HG03520 (cell line): ENCODE measurements around the gene KCNIP4.

Source experiments
- ATAC-seq: cut with Tn5 transposase; IDR thresholded peaks from one replicate; pipeline ENCODE4 v1.9.1; 2021; ENCODE audit warnings: mild to moderate bottlenecking, moderate library complexity; ENCODE audit not compliant: unreplicated experiment

KCNIP4 gene

DNA sequence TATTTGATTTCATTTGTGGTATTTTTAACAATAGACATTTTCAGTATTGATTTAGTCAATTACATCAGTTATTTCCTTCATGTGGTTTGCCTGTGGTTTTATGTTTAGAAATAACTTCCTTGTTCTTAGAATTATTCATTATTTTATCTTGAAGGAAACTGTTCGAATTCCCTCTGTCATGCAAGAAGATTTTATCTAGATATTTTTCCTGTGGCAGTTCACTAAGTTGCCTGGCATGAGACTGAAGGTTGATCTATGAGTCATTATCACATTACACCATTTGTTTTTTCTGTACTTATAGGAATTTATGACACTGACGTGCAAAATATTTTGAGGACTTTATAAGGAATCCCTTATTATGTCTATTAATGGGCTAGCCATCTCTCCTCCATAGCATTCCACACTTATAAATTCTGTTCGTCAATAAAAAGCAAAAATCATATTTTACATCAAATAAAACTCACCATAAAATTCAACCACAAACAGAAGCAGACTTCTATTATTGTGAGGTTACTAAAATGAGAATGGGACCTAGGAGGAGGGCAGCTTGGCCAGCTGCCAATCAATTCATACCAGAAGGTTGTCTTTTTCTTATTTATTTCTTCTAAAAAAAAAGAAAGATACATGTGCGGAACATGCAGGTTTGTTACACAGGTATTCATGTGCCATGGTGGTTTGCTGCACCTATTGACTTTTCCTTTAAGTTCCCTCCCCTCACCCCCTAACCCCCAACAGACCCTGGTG, 179.0 kb downstream of the KCNIP4 start:
- ATAC-seq, result no peak

- ATAC-seq, result no peak
These were observed 179.9 kb downstream of the KCNIP4 start for GRCh38 chr4:21768349-21769310.

DNA sequence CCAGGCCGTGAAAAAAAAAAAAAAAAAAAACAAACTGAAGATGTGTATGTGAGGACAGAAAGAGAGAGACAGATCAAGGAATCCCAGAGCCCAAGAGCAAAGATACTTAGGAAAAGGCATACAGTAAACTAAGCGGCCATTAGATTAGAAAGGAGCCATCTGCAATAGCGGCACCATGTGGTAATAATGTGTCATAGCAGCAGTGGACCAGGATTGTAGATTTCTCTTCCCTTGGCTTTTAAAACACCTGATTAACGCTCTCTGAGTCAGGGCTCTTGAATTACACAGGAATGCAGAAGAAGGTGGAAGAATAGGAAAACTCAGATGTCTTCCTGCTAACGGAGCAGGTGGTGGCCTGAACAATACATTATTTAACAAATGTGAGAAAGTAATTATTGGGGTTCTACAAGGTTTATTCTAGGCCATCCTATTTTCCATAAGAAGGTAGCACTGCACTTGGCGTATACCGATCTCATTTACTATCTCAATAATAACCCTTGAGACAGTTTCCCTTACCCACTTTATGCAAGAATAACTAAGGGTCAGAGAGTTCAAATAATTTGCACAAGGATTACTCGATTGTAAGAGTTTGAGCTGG, 182.7 kb downstream of the KCNIP4 start:
- ATAC-seq, result peak; percentile 66

- ATAC-seq, result no peak
These were observed 184.7 kb downstream of the KCNIP4 start for GRCh38 chr4:21763855-21764254.

GRCh38 chr4:21757248-21757647, 191.3 kb downstream of the KCNIP4 start:
- no peak for ATAC-seq

DNA sequence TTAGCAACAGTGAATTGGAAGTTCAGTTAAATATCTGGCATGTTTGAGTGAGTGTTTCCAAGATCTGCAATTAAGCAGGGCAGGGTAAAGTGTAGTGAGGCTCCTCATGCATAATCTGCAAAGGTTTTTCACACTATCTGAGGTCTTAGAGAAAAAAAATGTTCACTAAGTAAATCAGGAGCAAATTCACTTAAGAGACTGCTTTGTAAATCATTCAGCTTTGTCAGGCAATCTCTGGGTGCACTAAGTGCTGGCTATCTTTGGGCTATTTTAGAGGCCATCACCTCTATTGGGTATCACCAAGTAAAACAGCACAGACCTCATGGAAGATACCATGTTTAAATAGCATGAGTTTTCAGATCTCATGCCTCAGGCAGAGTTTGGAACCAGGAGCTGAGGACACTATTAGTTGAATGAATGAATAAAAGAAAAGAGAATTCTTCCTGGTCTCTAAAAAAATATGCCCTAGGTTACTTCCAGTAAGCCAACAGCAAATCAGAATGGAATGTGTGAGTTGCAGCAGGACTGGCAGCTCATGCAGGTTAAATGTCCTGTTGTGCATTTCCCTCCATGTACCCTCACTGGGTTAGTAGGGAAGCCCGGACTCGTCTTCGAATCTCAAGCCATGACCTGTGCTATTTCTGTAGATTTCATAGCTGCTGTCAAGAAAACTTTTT, 195.3 kb downstream of the KCNIP4 start:
- ATAC-seq, result no peak

DNA sequence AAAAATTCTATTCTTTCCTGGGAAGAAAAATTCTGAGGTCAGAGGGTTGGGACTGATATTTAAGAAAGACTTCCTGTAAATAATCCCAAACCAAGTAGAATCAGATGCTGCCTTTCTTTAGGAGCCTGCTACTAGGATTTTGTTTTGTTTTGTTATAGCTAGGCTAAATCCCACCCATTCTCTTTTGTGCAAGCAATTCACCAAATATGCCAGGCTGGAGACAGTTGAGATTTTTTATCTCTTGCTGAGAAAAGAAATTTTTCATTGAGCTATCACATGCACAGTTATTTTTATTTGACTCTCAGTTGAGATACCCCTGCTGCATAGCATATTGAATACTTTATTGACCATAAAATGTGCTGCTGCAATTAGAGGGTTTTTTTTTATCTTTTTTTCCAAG, 196.0 kb downstream of the KCNIP4 start:
- no peak for ATAC-seq

GRCh38 chr4:21749924-21750323, 198.6 kb downstream of the KCNIP4 start:
- no peak for ATAC-seq

DNA sequence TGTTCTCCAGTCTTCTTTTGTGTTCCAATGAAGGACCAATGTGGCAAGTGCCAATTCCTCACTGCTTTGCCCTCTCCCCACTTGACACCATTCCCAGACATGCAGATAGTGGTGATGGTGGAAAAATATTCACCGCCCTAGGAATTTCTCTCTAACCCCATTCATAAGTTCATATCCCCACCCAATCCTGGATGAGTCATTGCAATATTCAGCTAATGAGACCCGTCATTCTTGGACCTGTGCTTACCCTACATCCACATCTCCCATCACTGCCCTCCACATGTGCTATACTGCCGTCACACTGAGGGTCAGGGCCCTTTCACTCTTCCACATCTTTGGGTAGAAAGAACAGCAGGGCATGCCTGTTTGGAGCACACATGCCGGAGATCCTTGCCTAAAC, 199.2 kb downstream of the KCNIP4 start:
- no peak for ATAC-seq

GRCh38 chr4:21744046-21744445, 204.5 kb downstream of the KCNIP4 start:
- ATAC-seq, result no peak

- no peak for ATAC-seq
These were observed 206.2 kb downstream of the KCNIP4 start for GRCh38 chr4:21742326-21742725.

DNA sequence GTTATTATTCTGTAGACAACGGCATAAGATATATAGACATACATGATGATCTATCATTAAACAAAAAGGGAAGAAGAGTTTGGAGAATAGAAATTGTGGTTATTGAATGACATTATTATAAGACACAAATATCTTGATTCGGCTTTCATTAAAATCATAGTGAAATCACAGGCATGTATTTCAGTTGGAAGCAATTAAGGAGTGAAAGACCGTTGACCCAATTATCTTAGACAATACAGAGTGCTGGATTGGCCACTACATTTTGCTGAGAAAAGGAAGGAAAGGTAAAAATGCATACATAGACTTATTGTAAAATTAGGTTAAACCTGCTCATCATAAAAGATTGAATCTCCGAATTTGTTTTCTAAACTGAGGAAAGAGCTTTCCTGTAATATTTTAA, 209.8 kb downstream of the KCNIP4 start:
- no peak for ATAC-seq

GRCh38 chr4:21735866-21736265, 212.7 kb downstream of the KCNIP4 start:
- ATAC-seq, result no peak

- ATAC-seq, result no peak
These were observed 214.5 kb downstream of the KCNIP4 start for GRCh38 chr4:21733894-21734630.

DNA sequence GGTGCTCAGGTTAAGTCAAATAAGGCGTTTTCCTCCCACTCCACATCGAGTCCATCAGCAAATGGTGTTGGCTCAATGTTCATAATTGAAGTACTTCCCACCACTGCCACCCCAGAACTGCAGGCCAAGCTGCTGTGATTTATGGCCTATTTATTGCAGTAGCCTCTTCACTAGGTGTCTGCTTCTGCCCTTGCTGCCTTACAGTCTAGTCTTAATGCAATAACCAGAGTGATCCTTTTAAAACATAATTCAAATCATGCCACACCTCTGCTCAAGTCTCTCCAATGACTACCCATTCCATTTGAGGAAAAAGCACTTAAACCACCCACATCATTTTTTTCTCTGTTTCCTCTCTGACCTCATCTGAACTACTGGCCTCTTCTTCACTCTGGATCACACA, 220.3 kb downstream of the KCNIP4 start:
- ATAC-seq, result no peak

DNA sequence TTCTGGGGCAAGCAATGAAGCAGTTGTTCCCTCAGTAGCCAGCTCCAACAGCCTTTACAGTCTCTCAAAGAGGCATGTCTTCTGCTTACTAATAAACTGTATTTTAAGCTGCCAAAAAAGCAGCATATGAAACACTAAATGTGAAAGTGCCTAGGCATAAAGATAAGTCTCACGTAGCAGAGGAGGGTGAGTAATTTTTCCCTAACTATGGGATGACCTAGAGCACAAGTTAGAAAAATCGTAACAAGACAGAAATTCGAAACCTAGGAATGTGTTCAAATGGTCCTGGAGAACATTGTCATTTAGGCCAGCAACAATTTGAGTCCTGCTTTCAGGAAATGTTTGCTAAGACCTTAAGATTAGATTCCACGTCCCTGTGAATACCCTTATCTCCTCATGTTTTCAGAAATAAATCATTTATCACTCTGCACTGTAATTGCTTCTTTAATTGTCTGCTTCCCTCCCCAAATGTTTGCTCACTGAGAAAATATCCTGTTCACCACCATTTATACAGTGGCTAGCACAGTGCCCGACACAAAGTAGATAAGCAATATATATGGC, 222.2 kb downstream of the KCNIP4 start:
- ATAC-seq, result no peak

- no peak for ATAC-seq
These were observed 226.3 kb downstream of the KCNIP4 start for GRCh38 chr4:21722157-21722839.

- ATAC-seq, result no peak
These were observed 232.0 kb downstream of the KCNIP4 start for GRCh38 chr4:21716531-21716930.

DNA sequence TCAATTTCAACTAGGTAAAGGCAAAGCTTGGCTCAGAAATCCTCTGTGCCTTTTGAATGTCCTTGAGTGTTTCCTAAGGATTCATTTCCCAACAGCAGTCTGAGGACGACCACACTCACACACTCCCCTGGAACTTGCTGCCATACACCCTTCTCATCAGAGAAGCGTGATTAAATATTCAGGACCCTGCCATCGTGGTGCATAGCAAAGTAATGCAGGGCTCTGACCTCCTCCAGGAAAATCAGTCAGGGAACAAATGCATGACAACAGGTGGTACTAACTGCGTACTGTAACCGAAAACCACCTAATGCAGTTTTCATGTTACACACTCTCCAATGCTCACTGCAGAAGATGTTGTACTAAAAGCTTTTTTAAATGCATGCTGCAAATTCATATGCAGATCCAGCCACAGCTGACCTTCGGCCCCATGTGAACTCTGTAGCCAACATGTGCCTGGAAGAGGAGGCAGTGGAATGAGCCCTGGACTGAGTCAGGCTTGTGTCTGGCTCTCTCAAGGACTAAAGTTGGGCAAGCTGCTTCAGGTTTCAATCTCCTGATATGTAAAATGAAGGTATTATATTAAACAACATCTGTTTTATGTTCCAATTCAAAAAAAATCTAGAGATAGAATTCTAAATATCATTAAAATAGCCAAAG, 238.3 kb downstream of the KCNIP4 start:
- ATAC-seq, result no peak
